HG02623 (cell line): ENCODE results near the gene SH3BP5L.
"Not testable (repeated sequence)": the region's sequence is repeated elsewhere in the genome, so short reads cannot be mapped to it uniquely, and the experiment has no call there.

Source experiments
- ATAC-seq: cut with Tn5 transposase; IDR thresholded peaks from one replicate; pipeline ENCODE4 v1.9.1; 2021; ENCODE audit warnings: moderate library complexity; ENCODE audit not compliant: unreplicated experiment

The SH3BP5L gene

DNA sequence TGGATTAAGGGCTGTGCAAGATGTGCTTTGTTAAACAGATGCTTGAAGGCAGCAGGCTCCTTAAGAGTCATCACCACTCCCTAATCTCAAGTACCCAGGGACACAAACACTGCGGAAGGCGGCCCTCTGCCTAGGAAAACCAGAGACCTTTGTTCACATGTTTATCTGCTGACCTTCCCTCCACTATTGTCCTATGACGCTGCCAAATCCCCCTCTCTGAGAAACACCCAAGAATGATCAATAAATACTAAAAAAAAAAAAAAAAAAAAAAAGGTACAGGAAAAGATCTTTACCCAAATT lies 5.0 kb upstream of the SH3BP5L start:
- ATAC-seq: not testable (repeated sequence)

DNA sequence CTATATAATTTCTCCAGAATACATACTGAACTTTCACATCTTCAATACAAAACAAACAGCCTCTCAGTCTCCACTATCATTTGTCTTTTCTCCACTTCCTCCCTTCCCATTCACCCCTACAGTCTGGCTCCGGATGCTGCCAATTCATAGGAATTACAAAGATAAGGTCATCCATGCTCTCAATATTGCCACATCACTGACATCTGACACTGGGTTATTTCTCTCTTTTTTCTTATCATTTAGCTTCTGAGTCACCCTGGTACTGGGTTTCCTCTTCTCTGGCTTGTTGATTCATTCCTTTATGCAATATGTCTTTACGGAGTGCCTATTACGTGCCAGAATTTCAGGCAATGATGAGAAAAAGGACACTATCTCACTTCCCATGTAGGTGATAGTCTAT lies 3.1 kb upstream of the SH3BP5L start:
- ATAC-seq: no peak

GRCh38 chr1:248825573-248825908 lies 174 bp downstream of the SH3BP5L start:
- peak; percentile 0 for ATAC-seq

GRCh38 chr1:248825136-248825535 lies 579 bp downstream of the SH3BP5L start:
- no peak for ATAC-seq

- ATAC-seq: no peak
These were observed 1.0 kb downstream of the SH3BP5L start for GRCh38 chr1:248824701-248825100.

DNA sequence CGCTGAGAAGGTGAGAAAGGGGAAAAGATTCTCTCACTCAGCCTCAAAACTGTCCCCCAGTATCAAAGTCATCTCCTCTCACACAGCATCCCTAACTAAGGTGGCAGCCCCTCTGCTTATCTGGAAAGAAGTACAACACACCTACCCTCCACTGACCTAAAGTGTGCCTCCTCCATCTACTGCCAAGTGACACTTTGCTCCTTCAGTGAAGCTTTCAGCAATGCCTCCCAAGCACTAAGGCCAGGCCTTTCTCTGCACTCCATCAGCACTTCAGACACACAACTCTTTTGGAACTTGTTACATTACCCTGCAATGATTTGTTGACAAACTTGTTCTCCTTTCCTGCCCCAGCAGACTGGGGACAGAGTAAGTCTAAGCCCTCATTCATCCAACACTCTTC lies 1.4 kb downstream of the SH3BP5L start:
- no peak for ATAC-seq

DNA sequence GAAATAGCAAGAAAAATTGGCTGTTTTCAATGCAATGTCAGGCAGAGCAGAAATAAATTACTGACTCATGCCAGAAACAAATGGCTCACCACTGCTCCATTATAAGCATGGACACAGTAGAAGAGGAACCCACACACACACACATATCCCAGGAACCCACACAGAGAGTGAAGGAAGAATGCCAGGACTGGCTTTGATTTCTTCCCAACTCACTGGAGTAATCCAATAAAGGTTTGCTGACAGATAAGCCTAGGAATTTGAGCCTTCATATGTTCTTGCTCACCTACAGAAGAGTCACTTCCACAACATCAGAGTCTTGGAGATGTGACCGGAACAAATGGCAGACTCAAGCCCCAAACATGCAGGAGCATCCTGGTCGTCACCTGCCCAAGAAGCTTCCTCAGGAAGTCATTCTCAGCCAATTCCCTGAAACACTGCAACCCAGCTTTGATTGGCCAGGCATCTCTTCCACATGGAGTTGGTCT lies 2.2 kb downstream of the SH3BP5L start:
- no peak for ATAC-seq

- ATAC-seq: no peak
These were observed 3.3 kb downstream of the SH3BP5L start for GRCh38 chr1:248822148-248823032.

- ATAC-seq: no peak
These were observed 4.1 kb downstream of the SH3BP5L start for GRCh38 chr1:248821641-248822040.

GRCh38 chr1:248821101-248821500 lies 4.6 kb downstream of the SH3BP5L start:
- ATAC-seq: no peak

- no peak for ATAC-seq
These were observed 5.6 kb downstream of the SH3BP5L start for GRCh38 chr1:248820041-248820585.

DNA sequence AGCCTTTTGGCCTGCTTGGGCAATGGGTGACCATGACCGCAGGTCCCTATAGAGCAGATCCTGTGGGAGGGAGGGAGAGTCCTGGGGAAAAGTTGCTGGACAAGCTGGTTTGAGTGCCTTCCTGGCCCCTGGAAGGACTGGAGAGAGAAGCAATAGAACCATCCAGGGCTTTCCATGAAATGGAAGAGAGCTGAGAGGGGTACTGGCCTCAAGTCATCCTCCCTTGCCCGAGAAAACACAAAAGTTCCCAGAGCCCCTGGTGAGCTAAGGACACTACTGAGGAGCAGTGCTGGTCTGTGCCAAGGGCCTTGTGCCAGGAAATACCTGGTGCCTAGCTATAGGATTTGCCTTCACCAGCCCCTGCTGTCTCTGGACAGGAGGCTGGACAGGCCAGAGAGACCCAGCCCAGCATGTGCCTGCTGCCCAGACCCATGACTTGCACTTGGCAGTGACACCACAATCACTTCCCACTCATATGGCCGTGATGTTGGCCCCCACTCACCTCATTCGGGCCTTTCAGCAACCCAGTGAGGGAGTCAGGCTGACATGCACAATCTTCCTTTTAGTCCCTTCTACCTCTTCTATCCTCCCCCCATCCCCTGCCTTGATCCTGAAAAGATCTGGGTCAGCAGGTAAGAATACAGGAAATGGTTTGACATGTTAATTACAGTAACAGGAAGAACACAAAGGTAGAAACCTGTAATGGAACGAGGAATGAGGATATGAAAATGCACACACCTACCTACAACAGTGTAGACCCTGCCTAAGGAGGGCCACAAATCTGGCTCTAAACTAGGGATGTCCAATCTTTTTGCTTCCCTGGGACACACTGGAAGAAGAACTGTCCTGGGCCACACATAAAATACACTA lies 7.0 kb downstream of the SH3BP5L start:
- ATAC-seq: peak; percentile 44

DNA sequence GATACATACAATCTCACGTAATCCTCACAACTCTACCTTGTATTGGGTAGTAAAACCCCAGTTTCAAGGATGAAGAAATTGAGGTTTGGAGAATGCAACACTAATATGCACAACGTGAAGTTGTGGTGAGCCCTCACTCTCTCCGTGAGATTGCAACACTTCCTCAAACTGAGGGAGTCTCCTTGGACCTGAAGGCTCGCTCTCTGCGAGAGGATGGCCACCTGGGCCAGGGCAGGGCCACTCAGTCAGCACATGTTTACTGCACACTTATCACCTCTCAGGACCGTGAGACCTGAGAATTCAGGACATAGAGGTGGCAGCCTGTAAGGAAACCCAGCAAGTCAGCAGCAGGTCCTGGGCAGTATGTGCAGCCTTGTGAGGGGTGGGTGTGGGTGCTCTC lies 8.7 kb downstream of the SH3BP5L start:
- ATAC-seq: no peak

GRCh38 chr1:248816042-248816851 lies 9.5 kb downstream of the SH3BP5L start:
- no peak for ATAC-seq

DNA sequence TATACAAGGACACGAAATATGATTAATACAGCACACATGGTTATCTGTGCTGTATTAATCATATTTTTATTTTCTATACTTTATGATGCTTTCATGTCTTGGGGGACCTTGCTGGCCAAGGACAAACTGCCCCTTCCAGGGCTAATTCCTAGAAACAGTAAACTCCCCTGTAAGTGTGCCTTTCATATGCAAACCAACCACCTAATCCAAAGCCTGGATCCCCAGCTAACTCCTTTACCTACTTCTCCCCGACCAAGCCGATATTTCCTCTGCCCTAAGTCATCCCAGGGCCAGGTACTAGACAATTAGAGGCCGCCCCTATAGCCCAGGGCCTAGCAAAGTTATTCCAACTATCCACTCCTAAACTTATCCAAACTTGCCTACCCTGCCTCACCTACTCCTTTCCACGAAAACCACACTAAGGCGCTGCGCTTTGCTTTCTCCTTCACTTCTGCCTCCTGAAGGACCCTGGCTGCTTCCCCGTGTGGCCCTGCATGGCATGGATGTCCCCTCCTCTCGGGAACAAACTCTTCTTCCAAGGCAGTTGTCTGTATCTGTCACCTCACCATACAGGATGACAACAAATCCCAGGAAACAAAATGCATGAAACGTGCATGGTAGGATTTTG lies 10.2 kb downstream of the SH3BP5L start:
- ATAC-seq: no peak

DNA sequence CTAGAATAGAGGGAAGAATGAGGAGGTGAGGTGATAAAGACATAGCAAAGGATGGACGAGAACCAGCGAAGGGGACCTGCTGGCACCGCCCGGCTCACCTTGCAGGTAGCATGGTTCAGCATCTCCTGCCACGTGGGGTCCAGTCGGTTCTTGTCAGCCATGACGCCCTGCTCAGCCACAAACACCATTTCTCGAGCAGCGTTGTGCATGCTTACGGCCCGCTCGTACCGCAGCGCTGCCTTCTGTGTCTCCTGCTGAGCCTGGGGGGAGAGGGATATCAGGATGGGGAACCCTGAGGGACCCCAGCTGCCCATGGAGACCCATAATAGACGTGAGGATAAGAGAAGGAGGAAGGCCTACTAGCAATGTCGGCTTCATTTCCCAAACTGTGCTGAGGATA lies 11.4 kb downstream of the SH3BP5L start:
- no peak for ATAC-seq

DNA sequence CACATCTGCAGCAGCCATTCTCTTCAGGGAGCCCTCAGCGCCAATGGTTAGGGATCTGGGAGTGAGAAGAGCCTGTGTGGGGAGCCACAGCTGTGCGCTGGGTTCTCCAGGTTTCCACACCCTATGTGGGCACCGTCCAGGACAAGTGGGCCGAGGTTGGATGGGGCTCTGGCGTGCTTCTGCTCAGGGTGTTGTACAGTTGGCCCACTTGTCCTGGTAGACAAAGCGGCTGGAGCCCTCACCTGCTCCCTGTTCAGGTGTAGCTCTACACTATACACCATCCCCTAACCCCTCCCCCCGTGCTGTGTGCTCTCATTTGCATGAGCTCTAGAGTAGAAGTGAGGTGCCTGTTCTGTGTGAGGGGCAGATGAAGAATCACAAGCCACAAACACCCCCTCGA lies 12.2 kb downstream of the SH3BP5L start:
- ATAC-seq: no peak

- no peak for ATAC-seq
These were observed 12.8 kb downstream of the SH3BP5L start for GRCh38 chr1:248812736-248813425.

GRCh38 chr1:248811514-248812490 lies 13.9 kb downstream of the SH3BP5L start:
- no peak for ATAC-seq
